GM19035 (cell line): Measurements from ENCODE around the gene INPP4A.

Experiments
- ATAC-seq: cut with Tn5 transposase; IDR thresholded peaks from one replicate; pipeline ENCODE4 v1.9.1; 2021; ENCODE audit not compliant: unreplicated experiment

Gene INPP4A

GRCh38 chr2:98509542-98510321, 65.1 kb downstream of the INPP4A start:
- ATAC-seq = no peak

DNA sequence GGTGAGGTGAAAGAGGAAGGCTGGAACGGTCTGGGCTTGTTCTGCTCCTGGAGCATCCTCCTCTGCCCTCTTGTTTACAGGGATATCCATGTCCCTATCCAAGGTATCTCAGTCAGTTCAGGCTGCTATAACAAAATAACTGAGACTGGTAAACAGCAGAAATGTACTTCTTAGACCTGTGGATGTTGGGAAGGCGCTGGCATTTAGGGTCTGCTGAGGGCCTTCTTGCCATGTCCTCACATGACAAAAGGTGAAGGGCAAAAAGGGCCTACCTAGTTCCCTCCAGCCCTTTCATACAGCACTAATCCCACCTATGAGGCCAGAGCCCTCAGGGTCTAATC, 65.6 kb downstream of the INPP4A start:
- no peak for ATAC-seq

DNA sequence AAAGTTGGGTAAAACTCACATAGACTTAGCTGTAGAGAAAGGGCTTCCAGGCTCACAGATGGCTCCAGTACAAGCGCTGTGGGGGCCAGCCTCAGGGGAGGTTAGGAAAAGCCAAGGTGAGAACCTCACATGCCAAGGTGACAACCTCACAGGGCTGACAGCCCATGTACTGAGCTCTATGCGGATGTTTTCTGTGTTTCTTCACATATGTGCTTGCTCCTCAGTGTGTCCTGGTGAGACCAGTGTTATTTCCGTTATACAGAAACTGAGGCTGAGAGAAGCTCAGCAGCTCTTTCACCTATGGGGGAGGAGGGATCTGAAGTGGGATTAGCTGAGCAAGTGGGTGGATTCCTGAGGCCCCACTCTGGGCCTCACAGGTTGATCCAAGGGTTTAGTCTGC, 67.3 kb downstream of the INPP4A start:
- no peak for ATAC-seq

GRCh38 chr2:98512699-98513098, 68.0 kb downstream of the INPP4A start:
- no peak for ATAC-seq

- ATAC-seq = no peak
These were observed 69.5 kb downstream of the INPP4A start for GRCh38 chr2:98514096-98514639.

DNA sequence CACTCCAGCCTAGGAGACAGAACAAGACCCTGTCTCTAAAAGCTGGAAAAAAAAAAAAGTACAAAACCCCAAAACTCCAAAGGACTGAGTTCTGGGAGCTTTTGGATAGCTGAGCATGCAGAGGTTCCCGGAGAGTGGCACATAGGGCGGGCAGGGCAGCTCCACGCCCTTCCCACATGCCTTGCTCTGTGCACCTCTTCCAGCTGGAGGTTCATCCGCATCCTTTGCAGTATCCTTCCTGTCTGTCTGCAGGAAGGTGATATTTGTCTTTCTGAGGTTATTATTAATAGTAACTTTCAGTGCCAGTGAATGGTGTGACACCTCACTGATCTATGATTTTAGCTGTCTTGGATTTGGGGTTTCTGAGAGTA, 70.2 kb downstream of the INPP4A start:
- no peak for ATAC-seq

DNA sequence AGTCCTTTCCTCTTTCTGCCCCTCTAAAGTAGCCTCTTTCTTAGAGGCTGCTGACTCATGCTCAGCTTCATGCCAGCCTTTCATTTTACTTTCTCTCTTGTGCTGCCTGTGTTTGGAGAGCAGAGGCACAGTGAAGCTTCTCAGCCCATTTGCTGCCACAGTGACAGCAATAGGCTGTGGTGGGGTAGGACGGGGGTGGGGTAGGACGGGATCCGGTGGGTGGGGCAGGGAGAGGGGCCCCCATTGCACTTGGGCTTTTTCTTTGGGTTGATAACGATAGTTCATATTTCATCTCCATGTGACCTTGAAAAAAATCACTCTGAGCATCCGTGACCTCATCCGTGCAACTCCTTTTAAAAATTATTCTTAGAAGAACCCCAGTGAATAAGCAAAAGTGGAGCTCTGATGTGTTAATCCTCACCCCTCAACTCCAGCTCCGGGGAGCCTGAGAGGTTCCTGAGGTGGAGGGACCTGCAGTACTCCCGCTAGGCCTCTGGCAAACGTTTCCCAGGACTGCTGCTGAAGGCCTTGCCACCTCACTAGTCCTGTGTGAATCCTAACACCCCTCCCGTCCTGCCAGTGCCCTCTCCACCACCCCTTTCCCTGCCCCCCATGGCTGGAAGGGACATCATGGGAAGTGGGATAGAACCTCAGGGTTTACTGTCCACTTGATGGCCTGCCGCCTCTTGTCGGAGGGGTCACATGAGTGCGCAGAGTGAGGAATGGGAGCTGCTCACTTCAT, 70.8 kb downstream of the INPP4A start:
- ATAC-seq = no peak

DNA sequence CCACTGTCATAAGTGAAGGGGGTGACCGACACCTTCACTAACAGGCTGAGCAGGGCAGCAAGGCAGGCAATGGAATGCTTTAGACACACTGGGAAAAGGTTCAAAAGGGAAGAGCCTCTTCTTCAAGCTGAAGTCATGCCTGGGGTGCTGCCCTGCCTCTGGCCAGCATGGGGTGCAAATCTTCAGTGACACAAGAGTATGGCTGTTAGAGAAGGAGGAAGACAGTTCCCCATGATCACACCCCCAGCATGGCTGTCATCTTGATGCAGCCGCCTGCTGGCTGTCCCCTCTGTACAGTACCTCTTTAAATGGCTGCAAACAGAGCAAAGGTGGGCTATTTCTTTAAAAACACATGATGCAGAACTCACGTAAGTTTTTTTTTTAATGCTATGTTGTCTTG, 71.9 kb downstream of the INPP4A start:
- no peak for ATAC-seq

DNA sequence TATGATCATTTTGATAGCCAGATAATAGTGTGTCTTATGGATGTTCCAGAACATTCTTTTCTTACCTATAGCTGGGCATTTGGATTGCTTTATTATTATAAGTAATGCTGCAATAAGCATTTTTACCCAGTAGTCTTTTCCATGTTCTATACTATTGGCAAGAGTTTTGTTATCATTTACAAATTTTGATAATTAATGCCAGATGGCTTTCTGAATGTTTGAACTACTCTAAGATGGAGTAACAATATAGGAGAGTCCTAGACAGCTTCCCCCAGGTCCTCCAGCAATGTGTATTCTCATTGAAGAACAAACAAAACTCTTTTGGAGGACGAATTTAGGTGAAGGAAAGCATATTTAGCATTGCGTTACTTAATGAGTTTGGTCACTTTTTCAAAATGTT, 73.0 kb downstream of the INPP4A start:
- no peak for ATAC-seq

DNA sequence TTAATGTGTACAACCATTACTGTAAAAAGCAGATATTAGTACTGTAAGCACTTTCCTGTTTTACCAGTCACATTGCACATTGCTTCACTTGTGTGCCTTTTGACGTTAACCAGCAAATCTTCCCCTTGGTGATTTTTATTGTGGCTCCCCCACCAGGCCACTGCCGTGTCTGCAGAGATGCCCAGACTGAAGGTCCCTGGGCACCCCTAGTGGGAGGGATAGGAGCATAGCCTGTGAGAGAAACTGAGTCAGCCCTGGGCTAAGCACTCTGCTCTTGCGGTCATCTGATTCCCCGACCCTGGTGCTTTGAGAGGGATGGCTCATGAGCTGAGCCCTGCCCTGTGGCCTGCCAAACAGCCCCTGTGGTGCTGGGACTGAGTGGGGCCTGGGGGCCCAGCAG, 73.4 kb downstream of the INPP4A start:
- no peak for ATAC-seq

DNA sequence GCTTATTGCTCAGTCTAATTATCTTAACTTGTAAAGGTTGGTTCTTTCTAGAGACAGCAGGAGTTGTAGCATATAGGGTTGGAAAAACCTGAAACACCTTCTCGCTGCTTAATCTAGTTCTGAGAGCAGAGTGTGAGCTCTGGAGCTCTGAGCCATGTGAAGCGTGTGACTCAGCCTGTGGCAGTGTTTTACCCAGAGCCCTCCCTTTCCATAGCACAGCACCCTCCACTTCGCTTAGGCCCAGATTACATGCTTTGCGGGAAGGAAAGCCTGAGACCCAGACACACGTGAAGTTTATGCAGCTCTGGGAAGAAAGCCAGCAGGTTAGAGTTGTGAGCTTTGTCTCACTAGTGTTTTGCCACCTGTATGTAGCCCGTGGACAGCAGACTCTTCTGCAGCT, 74.5 kb downstream of the INPP4A start:
- ATAC-seq = no peak

- ATAC-seq = no peak
These were observed 75.2 kb downstream of the INPP4A start for GRCh38 chr2:98519851-98520250.

GRCh38 chr2:98520806-98521205, 76.1 kb downstream of the INPP4A start:
- no peak for ATAC-seq

DNA sequence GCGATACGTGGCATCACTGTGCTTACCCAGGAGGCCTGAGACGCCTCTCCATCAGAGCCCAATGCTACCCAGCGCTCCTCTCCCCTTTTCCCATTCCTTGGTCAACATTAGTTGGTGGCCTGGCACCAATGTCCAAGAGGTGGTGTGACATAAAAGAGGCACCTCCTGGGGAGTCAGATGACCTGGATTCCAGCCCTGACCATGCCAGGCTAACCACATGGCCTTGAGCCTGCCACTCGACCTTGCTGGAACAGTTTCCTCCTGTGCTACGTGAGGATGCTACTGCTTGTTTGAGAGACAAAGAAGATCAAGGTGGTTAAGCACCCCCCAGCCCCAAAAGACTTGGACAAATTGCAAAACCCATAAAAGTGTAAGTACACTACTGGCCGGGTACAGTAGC, 76.6 kb downstream of the INPP4A start:
- no peak for ATAC-seq

GRCh38 chr2:98522854-98523253, 78.2 kb downstream of the INPP4A start:
- no peak for ATAC-seq

GRCh38 chr2:98524168-98524567, 79.5 kb downstream of the INPP4A start:
- ATAC-seq = no peak

DNA sequence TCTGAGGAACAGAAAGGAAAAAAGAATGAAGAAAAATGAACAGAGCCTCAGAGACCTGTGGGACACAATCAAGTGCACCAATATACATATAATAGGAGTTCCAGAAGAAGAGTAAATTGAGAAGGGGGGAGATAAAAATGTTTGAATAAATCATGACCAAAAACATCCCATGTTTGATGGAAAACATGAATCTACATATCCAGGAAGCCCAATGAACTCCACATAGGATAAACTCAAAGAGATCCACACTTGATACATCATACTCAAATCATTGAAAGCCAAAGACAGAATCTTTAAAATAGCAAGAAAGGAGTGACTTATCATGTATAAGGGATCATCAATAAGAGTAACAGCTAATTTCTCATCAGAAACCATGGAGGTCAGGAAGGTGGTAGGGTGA, 83.7 kb downstream of the INPP4A start:
- ATAC-seq = no peak

DNA sequence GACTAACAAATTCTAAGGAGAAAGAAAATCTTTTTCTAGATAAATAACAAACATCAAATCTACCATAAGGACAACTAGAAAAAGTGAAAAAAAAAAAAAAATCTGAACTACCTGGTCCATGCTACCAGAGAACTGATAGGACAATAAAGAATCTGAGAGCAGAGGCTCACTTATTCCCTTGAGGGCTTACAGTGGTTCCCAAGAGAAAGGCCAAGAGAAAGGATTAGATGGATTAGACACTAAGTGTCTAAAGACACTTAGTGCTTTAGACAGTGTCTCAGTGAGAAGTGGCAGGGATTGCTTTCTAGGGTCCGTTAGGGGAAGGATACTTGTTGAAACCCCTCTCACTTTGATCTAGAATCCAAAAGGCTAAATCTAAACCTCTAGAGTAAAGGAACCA, 85.5 kb downstream of the INPP4A start:
- ATAC-seq = no peak

GRCh38 chr2:98532756-98533155, 88.1 kb downstream of the INPP4A start:
- ATAC-seq = no peak

DNA sequence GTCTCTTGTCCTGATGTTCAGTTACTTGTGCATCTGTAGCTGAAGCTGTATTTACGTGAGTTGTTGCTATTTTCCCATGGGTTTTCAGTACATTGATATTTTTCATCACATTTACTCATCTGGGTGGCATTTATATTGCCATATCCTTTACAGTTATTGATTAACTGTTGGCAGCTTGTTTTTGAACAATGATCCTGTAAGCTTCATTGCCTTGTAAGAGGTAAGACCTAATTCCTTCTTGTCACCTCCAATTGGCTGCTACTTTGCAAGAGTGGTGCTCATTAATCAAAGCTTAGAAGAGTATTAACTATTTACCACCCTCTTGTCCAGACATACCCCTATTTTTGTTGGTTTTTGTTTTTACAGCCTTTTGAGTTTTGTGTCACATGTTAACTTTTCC, 88.9 kb downstream of the INPP4A start:
- no peak for ATAC-seq

DNA sequence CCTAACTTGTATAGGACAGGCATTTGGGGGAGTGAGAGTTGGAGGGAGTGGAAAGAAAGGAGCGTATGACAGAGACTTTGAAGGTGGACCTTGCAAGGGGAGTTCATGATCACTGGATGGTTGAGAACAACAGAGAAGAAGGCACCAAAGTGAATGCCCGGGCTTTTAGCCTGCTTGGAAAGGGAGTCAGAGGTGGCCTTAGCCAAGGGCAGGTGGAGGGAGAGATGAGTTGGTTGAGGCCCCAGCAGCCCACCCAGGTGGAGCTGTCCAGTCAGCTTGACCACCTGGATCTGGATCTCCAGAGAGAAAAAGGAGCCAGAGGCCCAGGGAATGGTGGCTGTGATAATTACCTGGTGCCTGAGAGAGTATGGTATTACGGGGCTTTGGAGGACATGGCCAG, 90.1 kb downstream of the INPP4A start:
- no peak for ATAC-seq

- ATAC-seq = no peak
These were observed 91.5 kb downstream of the INPP4A start for GRCh38 chr2:98535971-98536677.
